ENCODE data around the gene AP2B1. TPM values are rescaled to one million over a fixed set of nuclear protein-coding genes. Genes with fewer than 3 reads are reported as not detected.

AP2B1 gene
- total RNA-seq, 6 experiments from 2014 or later, result 33.8 to 62.7 (median 40.8) TPM

- Histone ChIP-seq H3K4me3 (no peak overlapping the region), H3K9me3 (no peaks in the 10 kb centered on the region), H3K4me1 (no peaks in the 10 kb centered on the region), H3K27me3 (no peaks in the 10 kb centered on the region), H3K36me3 (no peaks in the 10 kb centered on the region), H3K27ac (no peak overlapping the region)
- intact Hi-C loops (cut with DNase I), result no loop called here
- no peak for ATAC-seq
- 56% methylated on average over 4 of the region's 4 CpGs for WGBS (ENCODE audit: insufficient coverage, low coverage, low lambda C conversion rate, missing lambda C conversion rate)
- DNase-seq, result no peak
- TF ChIP-seq, protein P1, sequence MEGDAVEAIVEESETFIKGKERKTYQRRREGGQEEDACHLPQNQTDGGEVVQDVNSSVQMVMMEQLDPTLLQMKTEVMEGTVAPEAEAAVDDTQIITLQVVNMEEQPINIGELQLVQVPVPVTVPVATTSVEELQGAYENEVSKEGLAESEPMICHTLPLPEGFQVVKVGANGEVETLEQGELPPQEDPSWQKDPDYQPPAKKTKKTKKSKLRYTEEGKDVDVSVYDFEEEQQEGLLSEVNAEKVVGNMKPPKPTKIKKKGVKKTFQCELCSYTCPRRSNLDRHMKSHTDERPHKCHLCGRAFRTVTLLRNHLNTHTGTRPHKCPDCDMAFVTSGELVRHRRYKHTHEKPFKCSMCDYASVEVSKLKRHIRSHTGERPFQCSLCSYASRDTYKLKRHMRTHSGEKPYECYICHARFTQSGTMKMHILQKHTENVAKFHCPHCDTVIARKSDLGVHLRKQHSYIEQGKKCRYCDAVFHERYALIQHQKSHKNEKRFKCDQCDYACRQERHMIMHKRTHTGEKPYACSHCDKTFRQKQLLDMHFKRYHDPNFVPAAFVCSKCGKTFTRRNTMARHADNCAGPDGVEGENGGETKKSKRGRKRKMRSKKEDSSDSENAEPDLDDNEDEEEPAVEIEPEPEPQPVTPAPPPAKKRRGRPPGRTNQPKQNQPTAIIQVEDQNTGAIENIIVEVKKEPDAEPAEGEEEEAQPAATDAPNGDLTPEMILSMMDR (IDR thresholded peaks at IDR 0.05), result no peak
- TF ChIP-seq POLR2A (IDR thresholded peaks at IDR 0.05), result no peak
Measured at GRCh38 chr17:35553310-35553709, 33.8 kb upstream of the AP2B1 start.

DNA sequence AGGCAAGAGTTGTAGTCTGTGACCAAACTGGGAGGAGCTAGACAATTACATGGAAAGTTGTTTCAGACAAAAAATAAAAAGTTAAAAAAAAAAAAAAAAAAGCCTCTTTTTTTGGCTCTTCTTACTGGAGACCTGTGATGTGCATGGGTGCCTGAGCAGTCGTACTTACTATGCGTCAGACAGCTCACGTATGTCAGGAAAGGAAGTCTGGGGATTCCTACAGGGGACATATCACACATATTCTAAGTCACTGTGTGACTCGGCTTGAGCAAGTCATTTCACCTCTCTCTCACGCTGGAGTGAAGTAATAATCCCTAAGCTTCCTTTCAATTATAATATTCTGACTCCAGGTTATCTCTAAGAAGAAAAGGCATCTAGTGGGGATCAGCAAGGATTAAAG lies 32.5 kb upstream of the AP2B1 start:
- Histone ChIP-seq H3K27me3 (no peaks in the 10 kb centered on the region), H3K9me3 (no peaks in the 10 kb centered on the region), H3K27ac (no peak overlapping the region), H3K36me3 (no peaks in the 10 kb centered on the region), H3K4me1 (no peaks in the 10 kb centered on the region), H3K4me3 (no peak overlapping the region)
- ATAC-seq, result no peak
- 50% methylated on average over 5 of the region's 5 CpGs for WGBS (ENCODE audit: insufficient coverage, low coverage, low lambda C conversion rate, missing lambda C conversion rate)
- TF ChIP-seq POLR2A (IDR thresholded peaks at IDR 0.05), result no peak
- TF ChIP-seq, protein P1 (IDR thresholded peaks at IDR 0.05), result no peak
- intact Hi-C loops (cut with DNase I), result no loop called here
- no peak for DNase-seq

DNA sequence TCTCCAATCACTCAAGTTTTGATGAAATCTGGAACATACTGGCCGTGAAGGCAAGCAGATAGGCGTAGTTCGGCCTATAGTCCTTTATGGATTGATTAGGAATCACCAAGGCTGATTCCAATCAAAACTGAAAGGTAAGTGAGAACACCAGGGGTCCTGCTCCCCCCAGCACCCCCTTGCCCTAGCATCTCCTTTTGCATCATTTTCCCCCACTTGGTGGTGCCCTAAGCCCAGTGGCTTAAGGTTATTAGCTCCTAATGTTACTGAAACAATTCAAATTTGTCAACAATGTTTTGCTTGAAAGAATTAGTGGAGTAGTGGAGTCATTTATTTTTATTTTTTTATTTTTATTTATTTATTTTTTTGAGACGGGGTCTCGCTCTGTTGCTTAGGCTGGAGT lies 31.4 kb upstream of the AP2B1 start:
- TF ChIP-seq, protein P1 (IDR thresholded peaks at IDR 0.05), result peak in 2 of 4 donors; percentile 17
- no peak for TF ChIP-seq POLR2A (IDR thresholded peaks at IDR 0.05)
- DNase-seq, result no peak
- no peaks in the 10 kb centered on the region for H3K9me3 ChIP-seq
- no peak overlapping the region for H3K4me3 ChIP-seq
- no peaks in the 10 kb centered on the region for H3K27me3 ChIP-seq
- no peak overlapping the region for H3K27ac ChIP-seq
- intact Hi-C loops (cut with DNase I), result no loop called here
- WGBS (ENCODE audit: insufficient coverage, low coverage, low lambda C conversion rate, missing lambda C conversion rate), result 80% methylated on average over 5 of the region's 5 CpGs
- H3K4me1 ChIP-seq, result no peaks in the 10 kb centered on the region
- ATAC-seq, result no peak
- no peaks in the 10 kb centered on the region for H3K36me3 ChIP-seq

GRCh38 chr17:35557353-35557752 lies 29.8 kb upstream of the AP2B1 start:
- DNase-seq (no peak), ATAC-seq (peak in 1 of 4 donors; percentile 53)
- Histone ChIP-seq H3K4me3 (no peak overlapping the region), H3K27me3 (no peaks in the 10 kb centered on the region), H3K4me1 (no peaks in the 10 kb centered on the region), H3K27ac (no peak overlapping the region), H3K9me3 (no peaks in the 10 kb centered on the region), H3K36me3 (no peaks in the 10 kb centered on the region)
- TF ChIP-seq, protein P1 (IDR thresholded peaks at IDR 0.05), result no peak
- no peak for TF ChIP-seq POLR2A (IDR thresholded peaks at IDR 0.05)
- WGBS (ENCODE audit: insufficient coverage, low coverage, low lambda C conversion rate, missing lambda C conversion rate), result 54% methylated on average over 3 of the region's 3 CpGs
- intact Hi-C loops (cut with DNase I), result no loop called here

All from right lobe of liver (tissue), 6 donors.